Breast epithelium (tissue), 3 donors: ENCODE data around the gene CCNF.

Experiments used
- CTCF ChIP-seq, 3 donors: fragments of 450-650 bp; IDR thresholded peaks; one replicate each; pipeline ENCODE4 v1.5.1; 2016 to 2017; ENCODE audit warnings: antibody characterized with exemption in 3 of 3, mild to moderate bottlenecking in 3 of 3, moderate library complexity in 3 of 3
- POLR2A ChIP-seq: fragments of 450-650 bp; IDR thresholded peaks from one replicate; pipeline ENCODE4 v1.6.1; 2016; ENCODE audit warnings: antibody characterized with exemption, mild to moderate bottlenecking, moderate library complexity

DNA sequence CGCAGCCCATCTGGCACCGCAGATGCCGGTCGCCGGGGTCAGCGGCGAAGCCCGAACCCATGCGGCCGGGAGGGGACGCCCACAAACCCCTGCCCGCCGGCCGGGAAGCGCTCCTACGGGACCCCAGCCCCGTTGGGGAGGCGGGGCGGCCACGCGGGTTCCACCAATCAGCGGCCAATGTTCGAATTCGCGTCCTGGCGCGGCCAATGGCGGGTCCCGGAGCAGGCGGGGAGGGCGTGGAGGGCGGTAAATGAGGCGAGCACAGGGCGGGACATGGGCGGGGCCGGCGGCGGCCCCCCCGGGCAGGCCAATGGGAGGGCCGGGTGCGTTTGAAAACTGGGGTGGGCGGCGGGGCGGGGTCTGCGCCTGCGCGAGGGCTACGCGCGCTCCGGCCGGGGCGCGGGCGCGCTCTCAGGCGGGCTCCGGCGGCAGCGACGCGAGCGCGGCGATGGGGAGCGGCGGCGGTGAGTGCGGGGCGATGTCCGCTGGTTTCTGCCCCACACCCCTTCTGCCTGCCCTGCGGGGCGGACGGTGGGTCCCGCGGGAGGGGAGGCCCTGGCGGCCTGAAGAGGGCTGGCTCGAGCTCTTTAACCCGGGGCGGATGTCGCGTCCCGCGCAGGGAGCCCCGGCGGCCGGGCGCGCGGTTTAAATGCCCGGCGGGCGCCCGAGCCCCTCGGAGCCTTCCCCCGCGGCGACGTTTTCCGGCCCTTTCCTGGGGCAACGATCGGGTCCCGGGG, at the start of gene CCNF:
- TF ChIP-seq CTCF (IDR thresholded peaks at IDR 0.05) (no peak), POLR2A (peak; percentile 41)
